ENCODE measurements around the gene TFAM.

DNA sequence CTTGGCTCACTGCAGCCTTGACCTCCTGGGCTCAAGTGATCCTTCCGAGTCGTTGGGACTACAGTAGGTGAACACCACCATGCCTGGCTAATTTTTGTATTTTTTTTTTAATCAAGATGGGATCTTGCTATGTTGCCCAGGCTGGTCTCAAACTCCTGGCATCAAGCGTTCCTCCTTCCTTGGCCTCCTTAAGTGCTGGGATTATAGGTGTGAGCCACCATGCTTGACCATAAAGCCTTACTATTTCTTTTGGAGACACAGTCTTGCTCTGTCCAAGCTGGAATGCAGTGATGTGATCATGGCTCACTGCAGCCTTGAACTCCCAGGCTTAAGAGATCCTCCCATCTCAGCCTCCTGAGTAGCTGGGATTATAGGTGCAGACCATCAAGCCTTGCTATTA lies 12.6 kb downstream of the TFAM start:
- TF ChIP-seq, protein P1, sequence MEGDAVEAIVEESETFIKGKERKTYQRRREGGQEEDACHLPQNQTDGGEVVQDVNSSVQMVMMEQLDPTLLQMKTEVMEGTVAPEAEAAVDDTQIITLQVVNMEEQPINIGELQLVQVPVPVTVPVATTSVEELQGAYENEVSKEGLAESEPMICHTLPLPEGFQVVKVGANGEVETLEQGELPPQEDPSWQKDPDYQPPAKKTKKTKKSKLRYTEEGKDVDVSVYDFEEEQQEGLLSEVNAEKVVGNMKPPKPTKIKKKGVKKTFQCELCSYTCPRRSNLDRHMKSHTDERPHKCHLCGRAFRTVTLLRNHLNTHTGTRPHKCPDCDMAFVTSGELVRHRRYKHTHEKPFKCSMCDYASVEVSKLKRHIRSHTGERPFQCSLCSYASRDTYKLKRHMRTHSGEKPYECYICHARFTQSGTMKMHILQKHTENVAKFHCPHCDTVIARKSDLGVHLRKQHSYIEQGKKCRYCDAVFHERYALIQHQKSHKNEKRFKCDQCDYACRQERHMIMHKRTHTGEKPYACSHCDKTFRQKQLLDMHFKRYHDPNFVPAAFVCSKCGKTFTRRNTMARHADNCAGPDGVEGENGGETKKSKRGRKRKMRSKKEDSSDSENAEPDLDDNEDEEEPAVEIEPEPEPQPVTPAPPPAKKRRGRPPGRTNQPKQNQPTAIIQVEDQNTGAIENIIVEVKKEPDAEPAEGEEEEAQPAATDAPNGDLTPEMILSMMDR (IDR thresholded peaks at IDR 0.05; ENCODE audit: low read depth, low read length, missing input control) = no peak
- TF ChIP-seq MAX (IDR thresholded peaks at IDR 0.05) (no peak), RAD21 (IDR thresholded peaks at IDR 0.05) (no peak)

Data from liver (tissue), 3 donors.